Osteoblast (primary cell): Measurements from ENCODE around the gene TMCC2. TPM values are rescaled to one million over a fixed set of nuclear protein-coding genes. Genes with fewer than 3 reads are reported as not detected.

Source experiments
- DNase-seq: peaks from one replicate; pipeline ENCODE4 v3.0.0; 2011; ENCODE audit warnings: low spot score, mixed read lengths; ENCODE audit not compliant: insufficient read length; ENCODE audit errors: missing footprints
- H2AFZ ChIP-seq: 2 replicates; pipeline ENCODE4 v1.6.0; 2011; ENCODE audit warnings: mild to moderate bottlenecking, low read length
- H3K27ac ChIP-seq: 2 replicates; pipeline ENCODE4 v1.5.1; 2011; ENCODE audit warnings: mild to moderate bottlenecking, low read depth, low read length, moderate library complexity
- H3K27me3 ChIP-seq: 2 replicates; pipeline ENCODE4 v1.6.0; 2012; ENCODE audit warnings: mild to moderate bottlenecking, control low read depth, inconsistent platforms, low read length, moderate library complexity; ENCODE audit not compliant: insufficient read depth
- H3K36me3 ChIP-seq: 2 replicates; pipeline ENCODE4 v1.5.1; 2011; ENCODE audit warnings: mild to moderate bottlenecking, low read length, control low read depth, moderate library complexity; ENCODE audit not compliant: insufficient read depth
- H3K4me1 ChIP-seq: 2 replicates; pipeline ENCODE4 v1.5.1; 2011; ENCODE audit warnings: mild to moderate bottlenecking, low read length, control low read depth, moderate library complexity; ENCODE audit not compliant: insufficient read depth
- H3K4me2 ChIP-seq: 2 replicates; pipeline ENCODE4 v1.6.0; 2011; ENCODE audit warnings: mild to moderate bottlenecking, low read length; ENCODE audit not compliant: insufficient read depth
- H3K4me3 ChIP-seq: fragments of 200-600 bp; sonication (generic); 3 replicates; pipeline ENCODE4 v1.5.1; 2012; ENCODE audit warnings: mild to moderate bottlenecking, low read length, inconsistent platforms; ENCODE audit not compliant: insufficient read depth
- H3K79me2 ChIP-seq: 2 replicates; pipeline ENCODE4 v1.6.0; 2012; ENCODE audit warnings: mild to moderate bottlenecking, low read length, control low read depth, inconsistent platforms; ENCODE audit not compliant: insufficient read depth
- H3K9me3 ChIP-seq: 2 replicates; pipeline ENCODE4 v1.5.1; 2011; ENCODE audit warnings: low read depth, low read length, control low read depth
- H4K20me1 ChIP-seq: 2 replicates; pipeline ENCODE4 v1.6.0; 2012; ENCODE audit warnings: mild to moderate bottlenecking, low read length, control low read depth; ENCODE audit not compliant: insufficient read depth
- total RNA-seq: library from RNA; depleted of rRNA; stranded (reverse); fragments of >200 nt; gene quantifications from 2 replicates; pipeline ENCODE4 v1.2.3, GENCODE V29; 2012
- TF ChIP-seq, protein P1 (sequence below): IDR thresholded peaks from 2 replicates; pipeline ENCODE4 v1.5.1; 2011; ENCODE audit warnings: mild to moderate bottlenecking, low read depth, low read length, moderate library complexity; ENCODE audit errors: extremely low read depth

The TMCC2 gene
- total RNA-seq, 1 donor: 1.8 TPM

DNA sequence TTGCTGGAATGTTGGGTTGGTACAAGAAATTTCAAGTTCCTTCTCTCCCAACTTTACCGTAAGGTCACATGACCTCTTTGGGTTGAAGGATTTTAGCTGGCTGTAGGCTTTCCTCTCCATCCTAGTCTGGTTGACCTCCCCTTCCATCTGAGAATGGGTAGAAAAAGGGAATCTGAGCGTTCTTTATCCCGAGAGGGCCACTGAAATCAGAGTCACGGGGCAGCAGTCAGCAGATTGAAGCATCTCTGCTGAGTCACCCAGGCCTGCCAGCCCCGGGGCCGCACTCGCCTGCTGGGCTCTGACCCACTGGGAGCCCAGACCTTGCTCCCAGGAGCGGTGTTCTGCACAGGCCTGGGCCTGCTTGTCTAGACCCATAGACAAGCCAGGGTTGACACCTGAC is 31.0 kb downstream of the TMCC2 start:
- Histone ChIP-seq H3K79me2 (no peaks in the 10 kb centered on the region), H3K4me3 (no peak overlapping the region), H3K9me3 (no peaks in the 10 kb centered on the region), H3K36me3 (no peaks in the 10 kb centered on the region), H3K4me1 (peaks cover 34% of the 10 kb centered on the region), H4K20me1 (no peaks in the 10 kb centered on the region), H3K27ac (peak overlapping the region; percentile 96), H2AFZ (peak overlapping the region; percentile 88), H3K27me3 (no peaks in the 10 kb centered on the region), H3K4me2 (peak overlapping the region; percentile 58)
- peak; percentile 99 for DNase-seq
- TF ChIP-seq, protein P1, sequence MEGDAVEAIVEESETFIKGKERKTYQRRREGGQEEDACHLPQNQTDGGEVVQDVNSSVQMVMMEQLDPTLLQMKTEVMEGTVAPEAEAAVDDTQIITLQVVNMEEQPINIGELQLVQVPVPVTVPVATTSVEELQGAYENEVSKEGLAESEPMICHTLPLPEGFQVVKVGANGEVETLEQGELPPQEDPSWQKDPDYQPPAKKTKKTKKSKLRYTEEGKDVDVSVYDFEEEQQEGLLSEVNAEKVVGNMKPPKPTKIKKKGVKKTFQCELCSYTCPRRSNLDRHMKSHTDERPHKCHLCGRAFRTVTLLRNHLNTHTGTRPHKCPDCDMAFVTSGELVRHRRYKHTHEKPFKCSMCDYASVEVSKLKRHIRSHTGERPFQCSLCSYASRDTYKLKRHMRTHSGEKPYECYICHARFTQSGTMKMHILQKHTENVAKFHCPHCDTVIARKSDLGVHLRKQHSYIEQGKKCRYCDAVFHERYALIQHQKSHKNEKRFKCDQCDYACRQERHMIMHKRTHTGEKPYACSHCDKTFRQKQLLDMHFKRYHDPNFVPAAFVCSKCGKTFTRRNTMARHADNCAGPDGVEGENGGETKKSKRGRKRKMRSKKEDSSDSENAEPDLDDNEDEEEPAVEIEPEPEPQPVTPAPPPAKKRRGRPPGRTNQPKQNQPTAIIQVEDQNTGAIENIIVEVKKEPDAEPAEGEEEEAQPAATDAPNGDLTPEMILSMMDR: no peak

DNA sequence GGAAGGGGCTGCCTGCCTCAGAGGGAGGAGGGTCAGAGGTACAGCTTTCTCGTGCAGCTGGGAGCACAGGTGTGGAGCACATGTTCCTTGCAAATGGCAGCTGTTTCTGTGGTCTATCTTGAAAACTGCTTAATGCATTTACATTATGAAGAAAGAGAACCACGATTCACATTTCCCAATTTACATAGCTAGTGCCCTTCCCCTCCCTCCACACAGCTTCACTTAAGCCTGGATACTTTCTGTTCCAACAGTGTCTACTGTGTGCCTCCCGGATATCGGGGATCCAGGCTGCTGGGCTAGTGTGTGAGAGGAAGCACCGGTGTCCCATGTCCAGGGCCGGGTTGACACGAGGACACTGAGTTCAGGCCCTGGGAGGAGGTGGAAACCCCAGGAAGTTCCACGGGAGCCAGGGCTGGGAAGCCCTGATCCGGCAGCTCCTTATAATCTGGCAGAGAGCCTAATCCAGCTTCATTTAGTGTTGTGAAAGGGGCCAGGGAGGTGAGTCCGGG is 31.6 kb downstream of the TMCC2 start:
- H3K27me3 ChIP-seq: no peaks in the 10 kb centered on the region
- peak overlapping the region; percentile 96 for H3K27ac ChIP-seq
- H3K4me1 ChIP-seq: peaks cover 34% of the 10 kb centered on the region
- no peaks in the 10 kb centered on the region for H3K79me2 ChIP-seq
- no peaks in the 10 kb centered on the region for H3K9me3 ChIP-seq
- no peak overlapping the region for H3K4me2 ChIP-seq
- H3K4me3 ChIP-seq: no peak overlapping the region
- peak; percentile 67 for DNase-seq
- H3K36me3 ChIP-seq: no peaks in the 10 kb centered on the region
- TF ChIP-seq, protein P1: no peak
- peak overlapping the region; percentile 61 for H2AFZ ChIP-seq
- no peaks in the 10 kb centered on the region for H4K20me1 ChIP-seq

DNA sequence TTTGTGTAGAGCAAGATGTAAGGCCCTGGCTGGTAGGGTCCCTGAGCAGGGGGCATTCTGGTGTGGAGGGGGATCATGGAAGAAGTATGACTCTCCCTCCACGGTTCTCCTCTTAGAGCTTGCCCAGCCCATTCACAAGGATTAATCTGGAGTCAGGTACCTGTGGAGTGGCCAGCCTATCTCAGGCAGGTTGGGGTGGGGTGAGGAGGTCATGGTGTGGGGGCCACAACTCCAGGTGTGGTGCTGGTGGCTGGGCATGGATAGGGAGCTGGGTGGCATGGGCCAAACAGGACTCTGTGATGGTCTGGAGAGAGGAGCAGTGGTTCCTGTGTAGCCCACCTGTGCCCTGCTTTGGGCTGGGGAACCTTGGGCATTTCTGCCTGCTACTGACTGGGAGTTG is 32.3 kb downstream of the TMCC2 start:
- Histone ChIP-seq H3K27me3 (no peaks in the 10 kb centered on the region), H4K20me1 (no peaks in the 10 kb centered on the region), H2AFZ (no peak overlapping the region), H3K27ac (no peak overlapping the region), H3K79me2 (no peaks in the 10 kb centered on the region), H3K9me3 (no peaks in the 10 kb centered on the region), H3K36me3 (no peaks in the 10 kb centered on the region), H3K4me2 (no peak overlapping the region), H3K4me1 (peaks cover 34% of the 10 kb centered on the region), H3K4me3 (no peak overlapping the region)
- no peak for DNase-seq
- TF ChIP-seq, protein P1: no peak

DNA sequence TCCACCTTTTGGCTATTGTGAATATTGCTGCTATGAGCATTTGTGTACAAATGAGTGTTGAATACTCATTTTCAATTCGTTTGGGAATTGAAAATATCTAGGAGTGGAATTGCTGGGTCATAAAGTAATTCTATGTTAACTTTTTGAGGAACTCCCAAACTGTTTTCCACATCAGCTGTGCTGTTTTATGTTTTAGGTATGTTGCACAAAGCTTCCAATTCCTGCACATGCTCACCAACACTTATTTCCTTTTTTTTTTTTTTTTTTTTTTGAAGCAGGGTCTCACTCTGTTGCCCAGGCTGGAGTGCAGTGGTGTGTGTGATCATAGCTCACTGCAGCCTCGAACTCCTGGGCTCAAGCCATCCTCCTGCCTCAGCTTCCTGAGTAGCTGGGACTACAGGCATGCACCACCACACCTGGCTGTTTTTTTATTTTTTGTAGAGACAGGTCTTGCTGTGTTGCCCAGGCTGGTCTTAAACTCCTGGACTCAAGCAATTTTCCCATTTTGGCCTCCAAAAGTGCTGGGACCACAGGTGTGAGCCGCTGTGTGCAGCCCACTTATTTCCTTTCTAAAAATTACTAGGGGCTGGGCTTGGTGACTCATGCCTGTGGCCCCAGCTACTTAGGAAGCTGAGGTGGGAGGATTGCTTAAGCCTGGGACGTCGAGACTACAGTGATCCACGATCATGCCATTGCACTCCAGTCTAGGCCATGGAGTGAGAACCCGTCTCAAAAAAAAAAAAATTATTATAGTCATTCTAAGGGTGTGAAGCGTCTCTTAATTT is 33.4 kb downstream of the TMCC2 start:
- Histone ChIP-seq H3K4me2 (no peak overlapping the region), H2AFZ (no peak overlapping the region)
- peak; percentile 17 for DNase-seq

More for the DNA sequence above, 33.4 kb downstream of the TMCC2 start:
- H3K27ac ChIP-seq: no peak overlapping the region
- H3K27me3 ChIP-seq: no peaks in the 10 kb centered on the region
- H3K79me2 ChIP-seq: no peaks in the 10 kb centered on the region
- peaks cover 34% of the 10 kb centered on the region for H3K4me1 ChIP-seq
- TF ChIP-seq, protein P1: no peak
- H3K9me3 ChIP-seq: no peaks in the 10 kb centered on the region
- H3K4me3 ChIP-seq: no peak overlapping the region
- H3K36me3 ChIP-seq: no peaks in the 10 kb centered on the region
- no peaks in the 10 kb centered on the region for H4K20me1 ChIP-seq
